Smooth muscle cell (in vitro differentiated cells): Measurements from ENCODE around the gene GAS7. TPM values are rescaled to one million over a fixed set of nuclear protein-coding genes. Genes with fewer than 3 reads are reported as not detected.

Source experiments
- DNase-seq: peaks from one replicate; lab custom pipeline; 2025; ENCODE audit not compliant: unreplicated experiment; lab: John Stamatoyannopoulos, UW
- H2AFZ ChIP-seq: fragments of 200-600 bp; sonication (generic); 2 replicates; pipeline ENCODE4 v1.6.0; 2016; ENCODE audit warnings: antibody characterized with exemption, low read depth, mild to moderate bottlenecking
- H3F3A ChIP-seq: fragments of 200-600 bp; sonication (generic); 2 replicates; pipeline ENCODE4 v1.6.0; 2017; ENCODE audit warnings: antibody characterized with exemption, low read depth
- H3K27ac ChIP-seq: fragments of 200-600 bp; sonication (generic); 2 replicates; pipeline ENCODE4 v1.5.1; 2016; ENCODE audit warnings: low read depth, mild to moderate bottlenecking
- H3K27me3 ChIP-seq: fragments of 200-600 bp; sonication (generic); 2 replicates; pipeline ENCODE4 v1.6.1; 2016; ENCODE audit warnings: low read depth, mild to moderate bottlenecking
- H3K36me3 ChIP-seq: fragments of 200-600 bp; sonication (generic); 2 replicates; pipeline ENCODE4 v1.5.1; 2016; ENCODE audit warnings: low read depth
- H3K4me1 ChIP-seq: fragments of 200-600 bp; sonication (generic); 2 replicates; pipeline ENCODE4 v1.5.1; 2016; ENCODE audit warnings: low read depth
- H3K4me2 ChIP-seq: fragments of 200-600 bp; sonication (generic); 2 replicates; pipeline ENCODE4 v1.6.0; 2016; ENCODE audit warnings: mild to moderate bottlenecking
- H3K4me3 ChIP-seq: fragments of 200-600 bp; sonication (generic); 2 replicates; pipeline ENCODE4 v1.5.1; 2016; ENCODE audit warnings: mild to moderate bottlenecking
- H3K79me2 ChIP-seq: fragments of 200-600 bp; sonication (generic); 2 replicates; pipeline ENCODE4 v1.6.0; 2016; ENCODE audit warnings: low read depth, mild to moderate bottlenecking
- H3K9ac ChIP-seq: fragments of 200-600 bp; sonication (generic); 2 replicates; pipeline ENCODE4 v1.6.0; 2016; ENCODE audit warnings: low read depth
- H3K9me3 ChIP-seq: fragments of 200-600 bp; sonication (generic); replicated peaks from 2 replicates; pipeline ENCODE4 v1.5.1; 2016; ENCODE audit warnings: low read depth
- H4K20me1 ChIP-seq: fragments of 200-600 bp; sonication (generic); 2 replicates; pipeline ENCODE4 v1.6.0; 2016; ENCODE audit warnings: low read depth
- CTCF ChIP-seq: fragments of 200-600 bp; sonication (generic); IDR thresholded peaks from 2 replicates; pipeline ENCODE4 v1.5.1; 2017; ENCODE audit warnings: borderline replicate concordance, mild to moderate bottlenecking, antibody characterized with exemption; ENCODE audit not compliant: insufficient read depth, poor library complexity, severe bottlenecking
- WGBS: methylation state at CpG from one replicate; pipeline ENCODE4 v1.1.7; 2016; ENCODE audit warnings: low lambda C conversion rate; 5-methylcytosine and 5-hydroxymethylcytosine counted together
- polyA plus RNA-seq: library from polyadenylated mRNA; unstranded; fragments of >200 nt; fragmentation: Nextera tagmentation; extraction: Ambion mirVana; gene quantifications from 2 replicates; pipeline ENCODE4 v1.2.1, GENCODE V29; 2016
- total RNA-seq: library from RNA; depleted of rRNA; stranded (reverse); fragments of >200 nt; gene quantifications from 2 replicates; pipeline ENCODE4 v1.2.3, GENCODE V29; 2014

The GAS7 gene
- total and polyA plus RNA-seq, 2 experiments from 2014 or later: 86.8 to 103 TPM

DNA sequence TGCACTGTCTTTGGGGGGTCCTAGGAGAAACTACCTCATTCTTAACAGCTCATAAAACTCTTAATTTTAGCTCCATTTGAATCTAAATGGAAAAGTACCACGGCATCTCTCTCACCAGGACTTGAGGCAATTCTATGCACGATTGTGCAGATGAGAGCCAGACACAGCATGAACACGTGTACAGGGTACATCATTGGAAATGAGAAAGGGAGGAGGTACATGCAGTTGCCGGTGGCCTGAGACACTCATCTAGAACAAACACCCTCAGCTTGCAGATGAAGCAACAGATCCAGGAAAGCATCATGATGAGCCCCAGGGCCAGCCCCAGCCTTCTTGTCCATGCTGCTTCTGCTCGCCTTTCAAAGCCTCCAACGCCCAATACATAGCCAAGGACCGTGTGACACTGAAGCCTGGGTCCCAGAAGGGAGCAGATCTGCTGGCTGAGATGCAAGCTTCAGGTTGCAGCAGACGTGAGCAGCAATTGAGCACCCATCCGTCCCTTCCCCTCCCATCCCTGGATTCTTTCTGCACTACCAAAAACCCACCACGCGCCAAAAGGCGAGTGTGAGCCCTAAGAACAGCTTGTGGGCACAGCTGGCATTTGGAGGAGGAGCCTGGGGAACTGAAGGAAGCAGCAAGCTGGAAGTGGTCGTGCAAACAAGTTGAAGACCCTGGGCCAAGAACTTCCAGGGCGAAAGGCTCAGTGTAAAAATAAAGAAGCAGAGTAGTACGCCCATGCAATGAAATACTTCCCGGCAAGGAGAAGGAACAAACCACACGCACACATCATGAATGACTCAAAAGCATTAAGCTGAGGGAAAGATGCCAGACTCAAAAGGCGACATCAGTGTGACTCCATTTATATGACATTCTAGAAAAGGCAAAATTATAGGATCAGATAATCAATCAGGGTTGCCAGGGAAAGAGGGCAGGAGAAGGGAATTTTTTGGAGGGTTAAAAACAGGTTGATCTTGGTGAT lies 286.0 kb downstream of the GAS7 start:
- Histone ChIP-seq H3F3A (no peaks in the 10 kb centered on the region), H3K27me3 (no peaks in the 10 kb centered on the region), H3K4me3 (no peak overlapping the region), H3K27ac (no peak overlapping the region), H3K79me2 (no peaks in the 10 kb centered on the region), H3K4me2 (no peak overlapping the region), H3K36me3 (no peaks in the 10 kb centered on the region), H3K9ac (no peak overlapping the region), H3K9me3 (no peaks in the 10 kb centered on the region), H4K20me1 (no peaks in the 10 kb centered on the region), H3K4me1 (no peaks in the 10 kb centered on the region), H2AFZ (no peak overlapping the region)
- 88% methylated on average over 18 of the region's 18 CpGs for WGBS
- DNase-seq: no peak
- no peak for TF ChIP-seq CTCF

DNA sequence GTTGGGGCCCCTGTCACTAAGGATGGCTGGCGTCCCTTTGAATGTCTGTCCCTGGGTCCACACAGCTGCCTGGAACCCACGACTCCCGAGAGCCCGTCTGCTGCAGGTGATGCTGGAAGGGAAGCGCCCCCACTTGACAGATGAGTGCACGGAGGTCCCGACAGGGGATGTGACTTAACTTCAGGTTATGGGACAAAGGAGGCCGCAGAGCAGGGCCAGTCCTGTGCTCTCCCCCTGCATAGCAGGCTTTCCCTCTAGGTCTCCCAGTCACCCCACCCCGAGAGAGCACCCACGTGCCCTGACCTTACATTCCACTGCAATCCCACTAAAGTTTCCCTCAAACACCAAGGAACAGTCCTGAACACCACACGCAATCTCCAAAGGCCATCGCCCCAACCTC lies 287.3 kb downstream of the GAS7 start:
- H3K4me1 ChIP-seq: no peaks in the 10 kb centered on the region
- 92% methylated on average over 12 of the region's 12 CpGs for WGBS
- no peaks in the 10 kb centered on the region for H3K27me3 ChIP-seq
- H3F3A ChIP-seq: no peaks in the 10 kb centered on the region
- H3K79me2 ChIP-seq: no peaks in the 10 kb centered on the region
- H3K9me3 ChIP-seq: no peaks in the 10 kb centered on the region
- H3K4me2 ChIP-seq: no peak overlapping the region
- no peak overlapping the region for H3K4me3 ChIP-seq
- H2AFZ ChIP-seq: no peak overlapping the region
- no peak overlapping the region for H3K9ac ChIP-seq
- H3K27ac ChIP-seq: no peak overlapping the region
- no peak for DNase-seq
- no peaks in the 10 kb centered on the region for H3K36me3 ChIP-seq
- no peak for TF ChIP-seq CTCF
- H4K20me1 ChIP-seq: no peaks in the 10 kb centered on the region

DNA sequence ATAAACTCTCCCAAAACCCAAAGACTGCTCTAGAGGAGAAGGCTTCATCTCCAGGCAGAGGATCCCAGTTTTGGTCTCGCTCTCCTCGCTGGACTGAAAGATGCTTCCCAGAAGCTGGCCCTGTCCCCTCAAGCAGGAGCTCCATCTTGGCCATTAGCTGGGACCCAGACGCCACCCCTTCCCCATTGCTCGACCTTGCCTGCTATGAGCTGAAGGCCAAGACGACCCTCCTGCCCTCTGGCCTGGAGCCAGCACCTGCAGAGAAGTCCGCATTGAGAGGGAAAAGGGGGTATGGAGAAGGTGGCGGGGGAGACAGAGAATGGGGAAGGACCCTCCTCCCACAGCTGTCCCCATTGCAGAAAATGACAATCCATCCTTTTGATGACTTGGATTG lies 289.8 kb downstream of the GAS7 start:
- Histone ChIP-seq H3K36me3 (no peaks in the 10 kb centered on the region), H3K9me3 (no peaks in the 10 kb centered on the region), H3K4me3 (no peak overlapping the region), H3K27ac (no peak overlapping the region), H3K79me2 (no peaks in the 10 kb centered on the region), H3K4me2 (no peak overlapping the region), H3F3A (no peaks in the 10 kb centered on the region), H4K20me1 (no peaks in the 10 kb centered on the region), H3K9ac (no peak overlapping the region), H3K4me1 (no peaks in the 10 kb centered on the region), H2AFZ (no peak overlapping the region), H3K27me3 (no peaks in the 10 kb centered on the region)
- 92% methylated on average over 7 of the region's 7 CpGs for WGBS
- DNase-seq: no peak
- no peak for TF ChIP-seq CTCF
